ENCODE results near the gene STXBP6.
"Not testable (repeated sequence)": the region's sequence is repeated elsewhere in the genome, so short reads cannot be mapped to it uniquely, and the experiment has no call there.

Gene STXBP6

DNA sequence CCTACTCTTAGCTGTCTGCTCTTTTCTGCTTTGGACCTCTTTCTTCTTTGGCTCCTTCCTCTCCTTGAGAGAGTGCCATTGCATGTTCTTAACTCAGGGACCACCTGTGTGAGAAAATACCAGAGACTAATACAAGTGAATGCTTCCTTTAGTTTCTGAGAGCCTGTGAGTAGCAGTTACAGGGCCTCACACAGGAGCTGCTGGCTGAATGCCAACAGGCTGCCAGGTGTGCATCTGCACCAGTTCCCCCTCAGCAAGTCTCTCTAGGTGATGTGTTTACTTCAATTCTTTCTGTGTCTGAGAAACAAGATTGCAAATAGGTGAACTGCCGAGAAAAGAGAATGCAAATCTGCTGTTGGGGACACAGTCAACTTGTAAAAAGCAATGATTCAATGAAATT, 108.2 kb downstream of the STXBP6 start:
- Histone ChIP-seq H3K18ac (ENCODE audit: low read length) (no peak overlapping the region), H4K5ac (ENCODE audit: low read length) (no peak overlapping the region), H3K23ac (ENCODE audit: low read length) (no peak overlapping the region), H2AK5ac (ENCODE audit: low read length) (no peak overlapping the region), H4K8ac (ENCODE audit: low read depth, low read length) (no peak overlapping the region), H2BK15ac (replicated peaks; ENCODE audit: low read depth) (no peak overlapping the region), H3K36me3 (ENCODE audit: control insufficient read depth, insufficient read depth, low read length) (no peaks in the 10 kb centered on the region), H3K4me3 (ENCODE audit: low read length) (no peak overlapping the region), H3K27me3 (ENCODE audit: insufficient read depth, low read length, poor library complexity) (no peaks in the 10 kb centered on the region), H3K4me2 (ENCODE audit: low read length) (no peak overlapping the region), H3K79me2 (ENCODE audit: control insufficient read depth, insufficient read depth, low read length) (no peaks in the 10 kb centered on the region), H3K4ac (ENCODE audit: low read depth, low read length) (no peak overlapping the region), H3K27ac (ENCODE audit: low read depth, low read length) (no peak overlapping the region), H2BK120ac (ENCODE audit: low read depth, low read length) (no peak overlapping the region), H3K9ac (ENCODE audit: low read length) (no peak overlapping the region), H2BK5ac (ENCODE audit: low read length) (no peak overlapping the region), H3K4me1 (ENCODE audit: control insufficient read depth, low read depth, low read length) (peaks cover 4% of the 10 kb centered on the region), H3K56ac (ENCODE audit: low read length) (no peak overlapping the region), H3K79me1 (ENCODE audit: low read length) (no peaks in the 10 kb centered on the region)
- WGBS (ENCODE audit: extremely low coverage, insufficient coverage, low lambda C conversion rate) = no CpG with 5 or more reads among the region's 1 CpG
- DNase-seq = peak; percentile 10

DNA sequence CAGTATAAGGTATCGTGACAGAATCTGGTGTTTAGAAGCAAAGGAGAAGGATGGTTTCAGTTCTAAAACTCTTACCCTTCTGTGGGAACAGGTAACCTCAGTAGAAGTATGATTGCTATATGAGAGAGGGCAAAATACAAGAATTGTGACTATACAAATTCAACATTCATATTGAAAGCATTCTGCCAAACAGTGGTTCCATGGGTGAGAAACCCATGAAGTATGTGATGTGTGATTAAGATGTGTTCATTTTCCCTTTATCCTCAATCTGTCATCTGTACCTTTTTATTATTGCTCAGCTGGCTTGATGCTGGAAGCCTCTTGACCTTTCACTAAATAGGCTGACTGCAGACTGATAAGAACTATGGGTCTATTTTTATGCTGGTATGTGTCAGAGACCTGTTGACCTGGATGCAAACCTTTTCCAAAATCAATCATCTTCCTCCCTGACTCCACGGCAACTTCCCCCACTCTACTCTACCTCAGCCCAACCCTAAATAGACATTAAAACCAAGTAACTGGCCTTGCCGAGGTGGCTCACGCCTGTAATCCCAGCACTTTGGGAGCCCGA, 109.6 kb downstream of the STXBP6 start:
- no peaks in the 10 kb centered on the region for H3K36me3 ChIP-seq (ENCODE audit: control insufficient read depth, insufficient read depth, low read length)
- no peak overlapping the region for H3K9ac ChIP-seq (ENCODE audit: low read length)
- no peak for DNase-seq
- no peak overlapping the region for H2AK5ac ChIP-seq (ENCODE audit: low read length)
- no CpG with 5 or more reads among the region's 5 CpGs for WGBS (ENCODE audit: extremely low coverage, insufficient coverage, low lambda C conversion rate)
- no peak overlapping the region for H3K4me2 ChIP-seq (ENCODE audit: low read length)
- H3K27ac ChIP-seq (ENCODE audit: low read depth, low read length) = no peak overlapping the region
- H3K27me3 ChIP-seq (ENCODE audit: insufficient read depth, low read length, poor library complexity) = no peaks in the 10 kb centered on the region
- H2BK120ac ChIP-seq (ENCODE audit: low read depth, low read length) = no peak overlapping the region
- H4K8ac ChIP-seq (ENCODE audit: low read depth, low read length) = no peak overlapping the region
- no peak overlapping the region for H3K56ac ChIP-seq (ENCODE audit: low read length)
- H3K18ac ChIP-seq (ENCODE audit: low read length) = no peak overlapping the region
- no peak overlapping the region for H4K5ac ChIP-seq (ENCODE audit: low read length)
- no peak overlapping the region for H3K4ac ChIP-seq (ENCODE audit: low read depth, low read length)
- H3K79me2 ChIP-seq (ENCODE audit: control insufficient read depth, insufficient read depth, low read length) = no peaks in the 10 kb centered on the region
- H2BK5ac ChIP-seq (ENCODE audit: low read length) = no peak overlapping the region
- H2BK15ac ChIP-seq (replicated peaks; ENCODE audit: low read depth) = no peak overlapping the region
- H3K4me1 ChIP-seq (ENCODE audit: control insufficient read depth, low read depth, low read length) = peaks cover 4% of the 10 kb centered on the region
- no peak overlapping the region for H3K4me3 ChIP-seq (ENCODE audit: low read length)
- H3K79me1 ChIP-seq (ENCODE audit: low read length) = no peaks in the 10 kb centered on the region
- no peak overlapping the region for H3K23ac ChIP-seq (ENCODE audit: low read length)

DNA sequence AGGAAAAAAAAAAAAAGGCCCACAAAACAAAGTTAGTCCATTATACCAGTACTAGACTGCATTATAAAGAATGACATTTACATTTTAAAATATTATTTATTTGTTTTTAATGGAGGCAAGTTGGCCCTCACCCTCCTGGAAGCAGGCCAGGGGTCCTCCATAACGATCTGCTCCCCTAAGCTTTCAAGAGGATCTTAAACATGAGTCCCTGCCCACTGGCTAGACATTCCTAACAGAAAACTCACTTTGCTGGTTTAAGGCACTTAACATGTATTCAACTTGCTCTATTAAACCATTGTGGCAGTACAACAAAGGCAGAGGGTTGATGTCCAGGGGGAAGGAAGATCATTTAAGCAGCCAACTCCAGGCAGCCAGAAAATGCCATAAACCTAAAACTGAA, 111.4 kb downstream of the STXBP6 start:
- H3K4me3 ChIP-seq (ENCODE audit: low read length) = no peak overlapping the region
- peak; percentile 14 for DNase-seq
- no peaks in the 10 kb centered on the region for H3K27me3 ChIP-seq (ENCODE audit: insufficient read depth, low read length, poor library complexity)
- H3K56ac ChIP-seq (ENCODE audit: low read length) = no peak overlapping the region
- no peak overlapping the region for H4K5ac ChIP-seq (ENCODE audit: low read length)
- H3K27ac ChIP-seq (ENCODE audit: low read depth, low read length) = no peak overlapping the region
- H3K79me2 ChIP-seq (ENCODE audit: control insufficient read depth, insufficient read depth, low read length) = no peaks in the 10 kb centered on the region
- H3K18ac ChIP-seq (ENCODE audit: low read length) = no peak overlapping the region
- H4K8ac ChIP-seq (ENCODE audit: low read depth, low read length) = no peak overlapping the region
- no peak overlapping the region for H3K23ac ChIP-seq (ENCODE audit: low read length)
- H3K9ac ChIP-seq (ENCODE audit: low read length) = no peak overlapping the region
- H2AK5ac ChIP-seq (ENCODE audit: low read length) = no peak overlapping the region
- H2BK15ac ChIP-seq (replicated peaks; ENCODE audit: low read depth) = no peak overlapping the region
- no peak overlapping the region for H3K4me2 ChIP-seq (ENCODE audit: low read length)
- H3K36me3 ChIP-seq (ENCODE audit: control insufficient read depth, insufficient read depth, low read length) = no peaks in the 10 kb centered on the region
- H3K79me1 ChIP-seq (ENCODE audit: low read length) = no peaks in the 10 kb centered on the region
- no CpG with 5 or more reads among the region's 1 CpG for WGBS (ENCODE audit: extremely low coverage, insufficient coverage, low lambda C conversion rate)
- H2BK5ac ChIP-seq (ENCODE audit: low read length) = no peak overlapping the region
- no peak overlapping the region for H2BK120ac ChIP-seq (ENCODE audit: low read depth, low read length)
- peaks cover 4% of the 10 kb centered on the region for H3K4me1 ChIP-seq (ENCODE audit: control insufficient read depth, low read depth, low read length)
- no peak overlapping the region for H3K4ac ChIP-seq (ENCODE audit: low read depth, low read length)

DNA sequence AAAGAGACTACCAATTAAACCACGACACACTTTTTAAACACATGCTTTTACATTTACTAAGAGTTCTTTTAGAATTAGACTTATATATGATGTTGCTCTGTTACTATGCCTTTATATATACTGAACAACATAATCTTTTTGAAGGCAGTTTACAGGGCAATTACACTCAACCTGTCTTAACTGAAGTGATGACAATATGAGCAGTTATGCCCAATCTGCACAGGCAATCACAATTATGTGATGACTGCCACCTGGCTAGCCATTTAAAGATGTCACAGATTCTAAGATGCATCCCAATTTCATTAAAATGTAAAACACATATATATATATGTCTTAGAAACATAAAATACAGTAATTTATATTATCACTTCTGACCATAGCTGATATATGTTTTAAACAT, 112.6 kb downstream of the STXBP6 start:
- no peak overlapping the region for H3K4me2 ChIP-seq (ENCODE audit: low read length)
- no peaks in the 10 kb centered on the region for H3K27me3 ChIP-seq (ENCODE audit: insufficient read depth, low read length, poor library complexity)
- H3K4ac ChIP-seq (ENCODE audit: low read depth, low read length) = no peak overlapping the region
- no peak overlapping the region for H3K23ac ChIP-seq (ENCODE audit: low read length)
- H3K9ac ChIP-seq (ENCODE audit: low read length) = no peak overlapping the region
- DNase-seq = no peak
- H3K27ac ChIP-seq (ENCODE audit: low read depth, low read length) = no peak overlapping the region
- H3K79me1 ChIP-seq (ENCODE audit: low read length) = no peaks in the 10 kb centered on the region
- H2BK5ac ChIP-seq (ENCODE audit: low read length) = no peak overlapping the region
- no peak overlapping the region for H4K8ac ChIP-seq (ENCODE audit: low read depth, low read length)
- no CpG with 5 or more reads among the region's 1 CpG for WGBS (ENCODE audit: extremely low coverage, insufficient coverage, low lambda C conversion rate)
- H3K18ac ChIP-seq (ENCODE audit: low read length) = no peak overlapping the region
- no peak overlapping the region for H2BK15ac ChIP-seq (replicated peaks; ENCODE audit: low read depth)
- H3K4me3 ChIP-seq (ENCODE audit: low read length) = no peak overlapping the region
- no peak overlapping the region for H4K5ac ChIP-seq (ENCODE audit: low read length)
- H2BK120ac ChIP-seq (ENCODE audit: low read depth, low read length) = no peak overlapping the region
- peaks cover under 1% of the 10 kb centered on the region for H3K4me1 ChIP-seq (ENCODE audit: control insufficient read depth, low read depth, low read length)
- no peak overlapping the region for H2AK5ac ChIP-seq (ENCODE audit: low read length)
- H3K36me3 ChIP-seq (ENCODE audit: control insufficient read depth, insufficient read depth, low read length) = no peaks in the 10 kb centered on the region
- H3K56ac ChIP-seq (ENCODE audit: low read length) = no peak overlapping the region
- H3K79me2 ChIP-seq (ENCODE audit: control insufficient read depth, insufficient read depth, low read length) = no peaks in the 10 kb centered on the region

DNA sequence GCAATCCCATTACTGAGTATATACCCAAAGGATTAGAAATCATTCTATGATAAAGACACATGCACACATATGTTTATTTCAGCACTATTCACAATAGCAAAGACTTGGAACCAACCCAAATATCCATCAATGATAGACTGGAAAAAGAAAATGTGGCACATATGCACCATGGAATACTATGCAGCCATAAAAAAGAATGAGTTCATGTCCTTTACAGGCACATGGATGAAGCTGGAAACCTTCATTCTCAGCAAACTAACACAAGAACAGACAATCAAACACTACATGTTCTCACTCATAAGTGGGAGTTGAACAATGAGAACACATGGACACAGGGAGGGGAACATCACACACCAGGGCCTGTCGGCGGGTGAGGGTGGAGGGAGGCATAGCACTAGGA, 113.2 kb downstream of the STXBP6 start:
- H3K18ac ChIP-seq (ENCODE audit: low read length); H3K4me3 ChIP-seq (ENCODE audit: low read length); H3K27me3 ChIP-seq (ENCODE audit: insufficient read depth, low read length, poor library complexity); H3K4me1 ChIP-seq (ENCODE audit: control insufficient read depth, low read depth, low read length); H3K79me2 ChIP-seq (ENCODE audit: control insufficient read depth, insufficient read depth, low read length); H3K27ac ChIP-seq (ENCODE audit: low read depth, low read length); H3K56ac ChIP-seq (ENCODE audit: low read length); H4K5ac ChIP-seq (ENCODE audit: low read length); H3K36me3 ChIP-seq (ENCODE audit: control insufficient read depth, insufficient read depth, low read length); H2BK120ac ChIP-seq (ENCODE audit: low read depth, low read length); H3K4me2 ChIP-seq (ENCODE audit: low read length); H2BK15ac ChIP-seq (replicated peaks; ENCODE audit: low read depth); H3K23ac ChIP-seq (ENCODE audit: low read length); DNase-seq; H2BK5ac ChIP-seq (ENCODE audit: low read length); H3K4ac ChIP-seq (ENCODE audit: low read depth, low read length); H2AK5ac ChIP-seq (ENCODE audit: low read length); H3K9ac ChIP-seq (ENCODE audit: low read length); H3K79me1 ChIP-seq (ENCODE audit: low read length); H4K8ac ChIP-seq (ENCODE audit: low read depth, low read length): not testable (repeated sequence)
- no CpG with 5 or more reads among the region's 2 CpGs for WGBS (ENCODE audit: extremely low coverage, insufficient coverage, low lambda C conversion rate)

DNA sequence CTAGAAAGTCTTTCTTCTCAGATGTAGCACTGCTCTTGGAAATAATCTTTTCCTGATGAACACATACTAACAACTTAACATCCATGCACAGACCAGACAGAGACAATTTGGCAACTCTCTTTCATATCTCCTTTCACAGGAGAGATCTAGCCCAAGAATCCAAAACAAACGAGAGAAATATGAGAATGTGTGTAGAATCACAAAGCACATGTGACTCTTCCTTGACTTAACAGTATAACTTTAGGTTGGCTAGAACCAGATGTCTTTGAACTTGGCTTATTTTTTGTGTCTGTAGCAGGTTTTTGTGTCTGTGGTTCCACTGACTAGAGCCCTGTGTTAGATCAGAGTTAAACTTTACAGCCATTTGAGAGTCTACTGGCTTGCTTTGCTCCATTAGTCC, 114.2 kb downstream of the STXBP6 start:
- H3K4me1 ChIP-seq (ENCODE audit: control insufficient read depth, low read depth, low read length) = no peaks in the 10 kb centered on the region
- no peak overlapping the region for H3K4me3 ChIP-seq (ENCODE audit: low read length)
- no peak overlapping the region for H3K4ac ChIP-seq (ENCODE audit: low read depth, low read length)
- H3K9ac ChIP-seq (ENCODE audit: low read length) = no peak overlapping the region
- H2BK120ac ChIP-seq (ENCODE audit: low read depth, low read length) = no peak overlapping the region
- no peak overlapping the region for H3K4me2 ChIP-seq (ENCODE audit: low read length)
- H4K8ac ChIP-seq (ENCODE audit: low read depth, low read length) = no peak overlapping the region
- H4K5ac ChIP-seq (ENCODE audit: low read length) = no peak overlapping the region
- H3K27ac ChIP-seq (ENCODE audit: low read depth, low read length) = no peak overlapping the region
- H2AK5ac ChIP-seq (ENCODE audit: low read length) = no peak overlapping the region
- no peaks in the 10 kb centered on the region for H3K36me3 ChIP-seq (ENCODE audit: control insufficient read depth, insufficient read depth, low read length)
- H3K79me1 ChIP-seq (ENCODE audit: low read length) = no peaks in the 10 kb centered on the region
- no peak overlapping the region for H2BK5ac ChIP-seq (ENCODE audit: low read length)
- no peaks in the 10 kb centered on the region for H3K79me2 ChIP-seq (ENCODE audit: control insufficient read depth, insufficient read depth, low read length)
- H3K56ac ChIP-seq (ENCODE audit: low read length) = no peak overlapping the region
- DNase-seq = no peak
- no CpG with 5 or more reads among the region's 1 CpG for WGBS (ENCODE audit: extremely low coverage, insufficient coverage, low lambda C conversion rate)
- H3K18ac ChIP-seq (ENCODE audit: low read length) = no peak overlapping the region
- no peak overlapping the region for H2BK15ac ChIP-seq (replicated peaks; ENCODE audit: low read depth)
- H3K23ac ChIP-seq (ENCODE audit: low read length) = no peak overlapping the region
- H3K27me3 ChIP-seq (ENCODE audit: insufficient read depth, low read length, poor library complexity) = no peaks in the 10 kb centered on the region

Data from mesendoderm (in vitro differentiated cells).